Measurements from ENCODE around the gene EYS.
"Not testable (repeated sequence)": the region's sequence is repeated elsewhere in the genome, so short reads cannot be mapped to it uniquely, and the experiment has no call there.

EYS gene

DNA sequence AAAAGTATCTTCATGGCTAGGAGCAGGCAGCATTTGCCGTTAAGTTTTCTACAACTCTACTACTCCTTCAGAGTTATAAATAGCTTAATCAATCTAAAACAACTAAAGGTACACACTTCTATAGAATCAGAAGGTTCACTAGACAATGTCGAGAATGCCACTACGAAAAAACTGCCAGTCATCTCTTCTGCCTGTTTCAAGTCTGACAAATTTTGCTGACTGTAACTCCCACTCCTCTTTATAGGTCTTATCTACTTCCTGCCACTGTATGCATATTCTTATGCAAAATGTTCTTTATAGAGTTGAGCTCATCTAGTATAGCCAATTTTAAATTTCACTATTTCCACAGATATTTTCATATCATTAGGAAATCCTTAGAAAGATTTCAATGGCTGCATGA lies 160.1 kb downstream of the EYS start:
- peak; percentile 35 for DNase-seq (ENCODE audit: low read depth, low spot score)
- TF ChIP-seq POLR2AphosphoS5 (IDR thresholded peaks at IDR 0.05; ENCODE audit: borderline replicate concordance, low read depth, low read length), result no peak
- TF ChIP-seq EZH2 (IDR thresholded peaks at IDR 0.05), result no peak
- TF ChIP-seq FOXP2 (optimal IDR thresholded peaks at IDR 0.05; ENCODE audit: control extremely low read depth, extremely low read length, insufficient read depth), result no peak
- H3K9ac ChIP-seq (ENCODE audit: insufficient read length), result no peak overlapping the region
- H3K36me3 ChIP-seq (ENCODE audit: insufficient read depth, low read length), result no peaks in the 10 kb centered on the region
- H3K9me3 ChIP-seq (ENCODE audit: low read depth, low read length), result no peaks in the 10 kb centered on the region
- H3K4me3 ChIP-seq, result no peak overlapping the region
- 0 out of 2 replicates have a peak overlapping the region, but pooled peaks have one; percentile 42 for H3K27ac ChIP-seq

DNA sequence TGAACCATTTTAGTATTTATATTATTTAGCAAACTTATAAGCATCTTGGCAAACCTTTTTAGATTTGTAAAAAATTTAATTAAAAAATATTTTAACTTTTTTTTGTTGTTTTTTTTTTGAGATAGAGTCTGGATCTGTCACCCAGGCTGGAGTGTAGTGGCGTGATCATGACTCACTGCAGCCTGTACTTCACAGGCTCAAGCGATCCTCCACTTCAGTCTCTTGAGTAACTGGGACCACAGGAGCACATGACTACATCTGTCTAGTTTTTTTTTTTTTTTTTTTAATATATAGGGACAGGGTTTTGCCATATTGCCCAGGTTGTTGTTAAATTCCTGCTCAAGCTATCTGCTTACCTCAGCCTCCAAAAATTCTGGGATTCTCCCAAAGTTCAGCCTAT lies 161.1 kb downstream of the EYS start:
- Histone ChIP-seq H3K4me3 (no peak overlapping the region), H3K9me3 (ENCODE audit: low read depth, low read length) (no peaks in the 10 kb centered on the region), H3K9ac (ENCODE audit: insufficient read length) (no peak overlapping the region), H3K27ac (no peak overlapping the region), H3K36me3 (ENCODE audit: insufficient read depth, low read length) (no peaks in the 10 kb centered on the region)
- no peak for DNase-seq (ENCODE audit: low read depth, low spot score)
- TF ChIP-seq POLR2AphosphoS5 (IDR thresholded peaks at IDR 0.05; ENCODE audit: borderline replicate concordance, low read depth, low read length) (no peak), FOXP2 (optimal IDR thresholded peaks at IDR 0.05; ENCODE audit: control extremely low read depth, extremely low read length, insufficient read depth) (no peak), EZH2 (IDR thresholded peaks at IDR 0.05) (no peak)

DNA sequence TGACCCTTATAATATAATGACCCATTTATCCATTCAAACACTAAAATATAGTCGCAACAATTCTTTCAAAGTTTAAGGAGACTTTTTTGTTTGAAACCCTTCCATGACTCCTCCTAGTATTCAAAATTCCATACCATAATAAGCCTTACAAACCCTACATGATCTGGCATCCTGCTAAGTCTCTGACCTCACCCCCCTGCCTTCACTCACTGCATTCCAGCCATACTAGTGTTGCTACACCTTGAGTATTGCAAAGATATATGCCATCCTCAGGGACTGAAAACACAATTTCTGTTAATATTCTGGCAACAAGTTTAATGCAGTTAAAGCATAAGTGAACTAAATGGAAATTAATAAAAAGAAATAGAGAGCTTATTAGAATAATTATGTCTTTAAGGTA lies 168.4 kb downstream of the EYS start:
- TF ChIP-seq EZH2 (IDR thresholded peaks at IDR 0.05) (no peak), POLR2AphosphoS5 (IDR thresholded peaks at IDR 0.05; ENCODE audit: borderline replicate concordance, low read depth, low read length) (no peak), FOXP2 (optimal IDR thresholded peaks at IDR 0.05; ENCODE audit: control extremely low read depth, extremely low read length, insufficient read depth) (no peak)
- no peak overlapping the region for H3K9ac ChIP-seq (ENCODE audit: insufficient read length)
- no peaks in the 10 kb centered on the region for H3K9me3 ChIP-seq (ENCODE audit: low read depth, low read length)

DNA sequence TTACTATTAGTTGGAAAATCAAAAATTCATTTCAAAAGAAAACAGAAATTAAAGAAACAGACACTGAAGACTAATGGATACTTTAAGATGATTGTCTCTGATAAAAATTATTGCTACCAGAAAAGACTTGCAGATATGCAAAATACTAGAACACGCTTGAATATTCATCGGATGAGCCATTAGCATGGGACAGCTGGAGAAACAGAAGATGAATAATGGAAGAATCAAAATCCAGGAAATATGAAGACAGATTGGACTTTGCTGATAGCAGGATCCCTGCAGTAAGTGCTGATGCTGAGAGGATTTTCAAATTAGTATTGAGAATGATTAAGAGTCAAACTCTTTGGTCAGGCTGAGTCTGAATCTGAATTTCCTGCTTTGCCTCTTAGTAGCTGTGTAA lies 169.4 kb downstream of the EYS start:
- H3K36me3 ChIP-seq (ENCODE audit: insufficient read depth, low read length), result no peaks in the 10 kb centered on the region
- H3K9me3 ChIP-seq (ENCODE audit: low read depth, low read length), result no peaks in the 10 kb centered on the region
- no peak for DNase-seq (ENCODE audit: low read depth, low spot score)
- H3K27ac ChIP-seq, result no peak overlapping the region
- TF ChIP-seq FOXP2 (optimal IDR thresholded peaks at IDR 0.05; ENCODE audit: control extremely low read depth, extremely low read length, insufficient read depth) (no peak), POLR2AphosphoS5 (IDR thresholded peaks at IDR 0.05; ENCODE audit: borderline replicate concordance, low read depth, low read length) (no peak), EZH2 (IDR thresholded peaks at IDR 0.05) (no peak)
- no peak overlapping the region for H3K9ac ChIP-seq (ENCODE audit: insufficient read length)
- H3K4me3 ChIP-seq, result no peak overlapping the region

More for the DNA sequence above, 168.4 kb downstream of the EYS start:
- Histone ChIP-seq H3K27ac (no peak overlapping the region), H3K4me3 (no peak overlapping the region), H3K36me3 (ENCODE audit: insufficient read depth, low read length) (no peaks in the 10 kb centered on the region)
- no peak for DNase-seq (ENCODE audit: low read depth, low spot score)

DNA sequence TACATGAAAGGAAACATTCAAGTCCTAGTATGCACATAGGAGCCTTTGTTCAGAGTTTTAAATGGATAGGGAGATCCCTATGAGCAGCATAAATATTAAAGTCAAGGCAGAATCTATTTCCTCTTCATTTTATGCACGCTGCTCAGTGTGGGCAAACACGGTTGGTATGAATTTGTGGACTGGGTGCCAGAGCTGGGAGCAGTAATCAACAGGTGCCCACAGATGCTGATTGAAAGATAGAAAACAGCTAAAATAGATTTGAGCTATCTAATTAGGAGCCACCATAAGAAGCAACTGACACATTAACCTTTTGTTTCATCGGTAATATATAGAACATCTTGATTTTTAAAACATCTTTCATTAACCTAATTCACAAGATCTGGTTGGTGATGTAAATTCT lies 175.5 kb downstream of the EYS start:
- DNase-seq (ENCODE audit: low read depth, low spot score), result no peak
- H3K9ac ChIP-seq (ENCODE audit: insufficient read length), result no peak overlapping the region
- TF ChIP-seq POLR2AphosphoS5 (IDR thresholded peaks at IDR 0.05; ENCODE audit: borderline replicate concordance, low read depth, low read length) (no peak), EZH2 (IDR thresholded peaks at IDR 0.05) (no peak), FOXP2 (optimal IDR thresholded peaks at IDR 0.05; ENCODE audit: control extremely low read depth, extremely low read length, insufficient read depth) (no peak)

DNA sequence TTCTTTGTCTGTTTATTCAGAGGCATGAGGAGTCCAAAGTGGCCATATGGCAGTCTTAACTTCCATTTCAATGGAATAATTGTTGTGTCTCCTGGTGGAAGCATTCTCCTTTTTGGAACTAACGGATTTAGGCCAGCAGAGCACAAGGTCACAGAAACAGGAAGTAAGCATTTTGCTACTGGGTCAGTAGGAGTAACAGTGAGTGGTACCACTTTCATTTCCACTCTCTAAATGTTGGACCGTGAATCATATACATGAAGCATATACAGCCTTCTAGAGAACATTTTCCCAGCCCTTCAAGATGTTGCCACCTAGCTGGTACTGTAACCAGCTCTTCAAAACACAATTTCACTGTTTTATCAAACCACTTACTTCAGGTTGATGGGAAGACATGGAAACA lies 182.8 kb downstream of the EYS start:
- no peak for TF ChIP-seq POLR2AphosphoS5 (IDR thresholded peaks at IDR 0.05; ENCODE audit: borderline replicate concordance, low read depth, low read length)
- TF ChIP-seq FOXP2 (optimal IDR thresholded peaks at IDR 0.05; ENCODE audit: control extremely low read depth, extremely low read length, insufficient read depth), result no peak
- no peak for TF ChIP-seq EZH2 (IDR thresholded peaks at IDR 0.05)
- Histone ChIP-seq H3K9ac (ENCODE audit: insufficient read length) (no peak overlapping the region), H3K36me3 (ENCODE audit: insufficient read depth, low read length) (no peaks in the 10 kb centered on the region), H3K4me3 (no peak overlapping the region), H3K9me3 (ENCODE audit: low read depth, low read length) (no peaks in the 10 kb centered on the region), H3K27ac (no peak overlapping the region)
- DNase-seq (ENCODE audit: low read depth, low spot score), result no peak

More for the DNA sequence above, 175.5 kb downstream of the EYS start:
- H3K36me3 ChIP-seq (ENCODE audit: insufficient read depth, low read length), result no peaks in the 10 kb centered on the region
- H3K27ac ChIP-seq, result no peak overlapping the region
- no peaks in the 10 kb centered on the region for H3K9me3 ChIP-seq (ENCODE audit: low read depth, low read length)
- no peak overlapping the region for H3K4me3 ChIP-seq

DNA sequence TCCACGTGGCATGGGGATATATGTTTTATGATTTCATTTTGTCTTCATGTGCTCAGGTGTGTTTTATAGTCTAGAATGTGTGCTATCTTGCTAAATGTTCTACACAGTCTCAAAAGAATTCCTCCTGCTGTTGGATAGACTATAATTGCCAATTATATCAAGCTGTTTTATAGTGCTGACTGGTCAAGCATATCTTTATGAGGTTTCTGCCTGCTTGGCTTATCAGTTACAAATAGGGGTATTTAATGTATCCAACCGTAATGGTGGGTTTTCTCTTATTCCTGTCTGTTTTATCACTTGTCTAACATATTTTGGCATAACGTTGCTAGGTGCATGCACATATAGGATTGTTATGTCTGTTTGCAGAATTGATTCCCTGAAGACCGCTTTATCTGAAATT lies 201.3 kb downstream of the EYS start:
- TF ChIP-seq POLR2AphosphoS5 (IDR thresholded peaks at IDR 0.05; ENCODE audit: borderline replicate concordance, low read depth, low read length) (no peak), FOXP2 (optimal IDR thresholded peaks at IDR 0.05; ENCODE audit: control extremely low read depth, extremely low read length, insufficient read depth) (no peak), EZH2 (IDR thresholded peaks at IDR 0.05) (no peak)
- no peak for DNase-seq (ENCODE audit: low read depth, low spot score)
- H3K9ac ChIP-seq (ENCODE audit: insufficient read length), result no peak overlapping the region
- no peaks in the 10 kb centered on the region for H3K36me3 ChIP-seq (ENCODE audit: insufficient read depth, low read length)
- H3K9me3 ChIP-seq (ENCODE audit: low read depth, low read length), result no peaks in the 10 kb centered on the region
- no peak overlapping the region for H3K4me3 ChIP-seq
- H3K27ac ChIP-seq, result no peak overlapping the region

DNA sequence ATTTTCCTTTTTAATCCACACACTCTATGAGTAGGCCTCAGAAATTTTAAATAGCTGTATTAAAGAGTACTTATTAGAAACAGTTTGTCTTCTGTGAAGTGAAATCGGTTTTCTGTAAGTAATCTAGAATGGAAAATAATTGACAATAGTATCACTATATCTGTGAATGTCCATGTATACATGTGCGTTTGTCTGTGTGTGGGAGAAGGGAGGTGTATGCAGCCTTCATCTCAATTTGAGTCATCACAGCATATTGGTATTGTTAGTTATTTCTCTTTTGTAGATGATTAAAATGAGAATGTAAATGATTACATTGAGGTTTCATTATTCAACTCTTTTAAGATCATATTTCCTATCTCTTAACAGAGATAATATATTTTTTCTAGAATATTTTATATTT lies 206.0 kb downstream of the EYS start:
- no peak for DNase-seq (ENCODE audit: low read depth, low spot score)
- Histone ChIP-seq H3K4me3 (no peak overlapping the region), H3K9ac (ENCODE audit: insufficient read length) (no peak overlapping the region), H3K27ac (no peak overlapping the region), H3K36me3 (ENCODE audit: insufficient read depth, low read length) (no peaks in the 10 kb centered on the region), H3K9me3 (ENCODE audit: low read depth, low read length) (no peaks in the 10 kb centered on the region)
- TF ChIP-seq POLR2AphosphoS5 (IDR thresholded peaks at IDR 0.05; ENCODE audit: borderline replicate concordance, low read depth, low read length), result no peak
- TF ChIP-seq FOXP2 (optimal IDR thresholded peaks at IDR 0.05; ENCODE audit: control extremely low read depth, extremely low read length, insufficient read depth), result no peak
- no peak for TF ChIP-seq EZH2 (IDR thresholded peaks at IDR 0.05)

DNA sequence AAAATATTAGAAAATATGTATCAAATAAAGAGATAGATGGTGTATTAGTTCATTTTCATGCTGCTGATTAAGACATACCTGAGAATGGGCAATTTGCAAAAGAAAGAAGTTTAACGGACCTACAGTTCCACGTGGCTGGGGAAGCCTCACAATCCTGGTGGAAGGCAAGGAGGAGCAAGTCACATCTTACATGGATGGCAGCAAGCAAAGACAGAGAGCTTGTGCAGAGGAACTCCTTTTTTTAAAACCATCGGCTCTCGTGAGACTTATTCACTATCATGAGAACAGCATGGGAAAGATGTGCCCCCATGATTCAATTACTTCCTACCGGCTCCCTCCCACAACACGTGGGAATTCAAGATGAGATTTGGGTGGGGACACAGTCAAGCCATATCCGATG lies 223.4 kb downstream of the EYS start:
- not testable (repeated sequence) for H3K9ac ChIP-seq (ENCODE audit: insufficient read length); H3K27ac ChIP-seq; H3K9me3 ChIP-seq (ENCODE audit: low read depth, low read length); H3K4me3 ChIP-seq; DNase-seq (ENCODE audit: low read depth, low spot score); H3K36me3 ChIP-seq (ENCODE audit: insufficient read depth, low read length)

Data from SK-N-MC (cell line).